GM13976 (cell line): ENCODE results near the gene LIX1L.
A peak's percentile ranks its signal among the peaks of the same experiment; 100 is the strongest.

ENCODE experiments used
- DNase-seq: peaks from one replicate; pipeline ENCODE4 v3.0.0; 2012; ENCODE audit warnings: low spot score
- in situ Hi-C: fragments of 300-500 bp; cut with MboI; formaldehyde crosslinking; loops from one replicate; pipeline ENCODE4 v1.12.0; 2022; ENCODE audit warnings: low sequenced_read_pairs, mixed read lengths, inconsistent platforms; ENCODE audit not compliant: unreplicated experiment
- TF ChIP-seq, protein P1 (sequence below): IDR thresholded peaks from 2 replicates; pipeline ENCODE4 v1.5.1; 2012; ENCODE audit warnings: borderline replicate concordance, mild to moderate bottlenecking; ENCODE audit not compliant: insufficient read depth; ENCODE audit errors: extremely low read depth, missing control alignments, control extremely low read depth

The LIX1L gene

GRCh38 chr1:145886390-145886789 is 71.4 kb downstream of the LIX1L start:
- DNase-seq: no peak
- TF ChIP-seq, protein P1, sequence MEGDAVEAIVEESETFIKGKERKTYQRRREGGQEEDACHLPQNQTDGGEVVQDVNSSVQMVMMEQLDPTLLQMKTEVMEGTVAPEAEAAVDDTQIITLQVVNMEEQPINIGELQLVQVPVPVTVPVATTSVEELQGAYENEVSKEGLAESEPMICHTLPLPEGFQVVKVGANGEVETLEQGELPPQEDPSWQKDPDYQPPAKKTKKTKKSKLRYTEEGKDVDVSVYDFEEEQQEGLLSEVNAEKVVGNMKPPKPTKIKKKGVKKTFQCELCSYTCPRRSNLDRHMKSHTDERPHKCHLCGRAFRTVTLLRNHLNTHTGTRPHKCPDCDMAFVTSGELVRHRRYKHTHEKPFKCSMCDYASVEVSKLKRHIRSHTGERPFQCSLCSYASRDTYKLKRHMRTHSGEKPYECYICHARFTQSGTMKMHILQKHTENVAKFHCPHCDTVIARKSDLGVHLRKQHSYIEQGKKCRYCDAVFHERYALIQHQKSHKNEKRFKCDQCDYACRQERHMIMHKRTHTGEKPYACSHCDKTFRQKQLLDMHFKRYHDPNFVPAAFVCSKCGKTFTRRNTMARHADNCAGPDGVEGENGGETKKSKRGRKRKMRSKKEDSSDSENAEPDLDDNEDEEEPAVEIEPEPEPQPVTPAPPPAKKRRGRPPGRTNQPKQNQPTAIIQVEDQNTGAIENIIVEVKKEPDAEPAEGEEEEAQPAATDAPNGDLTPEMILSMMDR: no peak
- in situ Hi-C loops: no loop called here

DNA sequence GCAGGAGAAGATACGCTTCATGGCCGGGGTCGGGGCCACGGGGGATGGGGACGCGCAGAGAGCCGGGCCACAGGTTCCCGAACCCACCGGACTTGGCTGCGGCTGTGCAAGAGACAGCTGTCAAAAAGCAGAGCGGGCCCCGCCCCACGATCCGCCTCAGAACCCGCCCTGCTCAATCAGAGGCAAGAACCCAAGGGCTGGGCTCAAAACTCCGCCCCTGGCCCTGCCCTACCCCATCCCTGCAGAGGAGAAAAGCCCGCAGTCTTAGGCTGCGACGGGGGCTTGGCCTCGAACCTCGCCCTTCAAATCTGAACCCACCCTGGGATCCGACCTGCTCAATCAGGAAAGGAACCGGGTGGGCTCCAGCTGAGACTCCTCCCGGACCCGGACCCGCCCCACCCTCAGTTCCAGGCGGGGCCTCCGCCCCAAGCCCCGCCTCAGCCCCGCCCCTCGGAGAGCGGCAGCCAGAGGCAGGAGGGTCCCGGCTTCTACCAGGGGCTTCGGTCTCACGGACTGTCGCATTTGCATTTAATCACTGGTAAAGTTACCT is 72.0 kb downstream of the LIX1L start, which contains the start of gene ANKRD35:
Gene ANKRD35, minus strand, starts transcription at position 129 of the 550 bp plus-strand sequence. Its CDS starts 108 bp downstream, at position 21.
- peak; percentile 97 for DNase-seq
- TF ChIP-seq, protein P1: no peak
- in situ Hi-C loops: no loop called here

DNA sequence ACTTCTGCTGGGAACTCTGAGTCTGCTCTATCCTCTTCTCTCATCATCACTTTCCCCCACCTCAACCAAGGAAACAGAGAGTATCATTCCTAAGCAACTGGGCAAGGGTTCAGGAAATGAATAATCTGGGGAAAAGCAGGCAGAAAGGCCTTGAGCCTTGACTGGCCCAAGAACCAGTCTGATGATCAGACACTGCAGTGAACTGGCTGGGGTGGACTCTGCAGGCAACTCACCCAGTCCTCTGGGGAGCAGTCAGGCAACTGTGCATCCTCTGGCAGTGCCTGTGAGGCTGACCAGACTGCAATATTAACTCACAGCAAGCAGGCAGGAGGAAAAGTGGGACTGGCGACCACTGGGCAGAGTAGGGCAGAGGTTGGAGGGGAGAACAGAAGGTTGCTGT is 73.1 kb downstream of the LIX1L start:
- in situ Hi-C loops: no loop called here
- no peak for DNase-seq
- TF ChIP-seq, protein P1: no peak
